GM21360 (cell line): ENCODE results near the gene IL17RB.

ENCODE experiments used
- ATAC-seq: cut with Tn5 transposase; IDR thresholded peaks from one replicate; pipeline ENCODE4 v1.9.1; 2021; ENCODE audit warnings: mild to moderate bottlenecking, moderate library complexity; ENCODE audit not compliant: unreplicated experiment

The IL17RB gene

DNA sequence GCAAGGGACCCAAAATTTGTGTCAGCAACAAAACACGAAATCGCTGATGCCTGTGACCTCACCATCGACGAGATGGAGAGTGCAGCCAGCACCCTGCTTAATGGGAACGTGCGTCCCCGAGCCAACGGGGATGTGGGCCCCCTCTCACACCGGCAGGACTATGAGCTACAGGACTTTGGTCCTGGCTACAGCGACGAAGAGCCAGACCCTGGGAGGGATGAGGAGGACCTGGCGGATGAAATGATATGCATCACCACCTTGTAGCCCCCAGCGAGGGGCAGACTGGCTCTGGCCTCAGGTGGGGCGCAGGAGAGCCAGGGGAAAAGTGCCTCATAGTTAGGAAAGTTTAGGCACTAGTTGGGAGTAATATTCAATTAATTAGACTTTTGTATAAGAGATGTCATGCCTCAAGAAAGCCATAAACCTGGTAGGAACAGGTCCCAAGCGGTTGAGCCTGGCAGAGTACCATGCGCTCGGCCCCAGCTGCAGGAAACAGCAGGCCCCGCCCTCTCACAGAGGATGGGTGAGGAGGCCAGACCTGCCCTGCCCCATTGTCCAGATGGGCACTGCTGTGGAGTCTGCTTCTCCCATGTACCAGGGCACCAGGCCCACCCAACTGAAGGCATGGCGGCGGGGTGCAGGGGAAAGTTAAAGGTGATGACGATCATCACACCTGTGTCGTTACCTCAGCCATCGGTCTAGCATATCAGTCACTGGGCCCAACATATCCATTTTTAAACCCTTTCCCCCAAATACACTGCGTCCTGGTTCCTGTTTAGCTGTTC lies 35.0 kb upstream of the IL17RB start:
- ATAC-seq = no peak

DNA sequence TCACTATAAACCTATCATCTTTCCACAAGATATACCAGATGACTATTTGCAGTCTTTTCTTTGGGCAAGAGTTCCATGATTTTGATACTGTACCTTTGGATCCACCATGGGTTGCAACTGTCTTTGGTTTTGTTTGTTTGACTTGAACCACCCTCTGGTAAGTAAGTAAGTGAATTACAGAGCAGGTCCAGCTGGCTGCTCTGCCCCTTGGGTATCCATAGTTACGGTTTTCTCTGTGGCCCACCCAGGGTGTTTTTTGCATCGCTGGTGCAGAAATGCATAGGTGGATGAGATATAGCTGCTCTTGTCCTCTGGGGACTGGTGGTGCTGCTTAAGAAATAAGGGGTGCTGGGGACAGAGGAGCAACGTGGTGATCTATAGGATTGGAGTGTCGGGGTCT lies 33.9 kb upstream of the IL17RB start:
- no peak for ATAC-seq

DNA sequence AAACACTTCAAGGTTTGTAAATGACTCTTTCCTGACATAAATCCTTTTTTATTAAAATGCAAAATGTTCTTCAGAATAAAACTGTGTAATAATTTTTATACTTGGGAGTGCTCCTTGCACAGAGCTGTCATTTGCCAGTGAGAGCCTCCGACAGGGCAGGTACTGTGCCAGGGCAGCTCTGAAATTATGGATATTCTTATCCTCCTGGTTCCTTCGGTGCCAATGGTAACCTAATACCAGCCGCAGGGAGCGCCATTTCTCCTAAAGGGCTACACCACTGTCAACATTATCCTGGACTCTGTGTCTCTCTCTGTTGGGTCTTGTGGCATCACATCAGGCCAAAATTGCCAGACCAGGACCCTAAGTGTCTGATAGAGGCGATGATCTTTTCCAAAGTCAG lies 33.1 kb upstream of the IL17RB start:
- no peak for ATAC-seq

DNA sequence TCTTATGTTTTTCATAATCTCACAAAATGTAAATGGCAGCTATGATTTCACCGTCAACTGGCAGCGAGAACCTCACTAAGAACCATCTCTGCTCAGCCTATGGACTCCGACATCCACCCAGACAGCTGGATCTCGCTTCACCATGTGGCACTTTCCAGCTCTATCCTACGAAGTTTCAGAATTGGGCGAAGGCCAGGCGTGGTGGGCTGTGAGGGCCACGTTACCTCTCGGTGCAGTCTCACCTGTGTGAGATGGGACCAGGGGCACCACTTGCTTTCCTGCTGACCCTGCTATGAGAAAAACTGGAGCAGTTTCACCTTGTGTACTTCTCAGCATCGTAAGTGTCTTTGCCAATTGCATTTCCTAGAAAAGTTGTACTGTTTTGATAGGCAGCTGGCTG lies 32.5 kb upstream of the IL17RB start:
- ATAC-seq = no peak

GRCh38 chr3:53815067-53815466 lies 31.3 kb upstream of the IL17RB start:
- no peak for ATAC-seq

DNA sequence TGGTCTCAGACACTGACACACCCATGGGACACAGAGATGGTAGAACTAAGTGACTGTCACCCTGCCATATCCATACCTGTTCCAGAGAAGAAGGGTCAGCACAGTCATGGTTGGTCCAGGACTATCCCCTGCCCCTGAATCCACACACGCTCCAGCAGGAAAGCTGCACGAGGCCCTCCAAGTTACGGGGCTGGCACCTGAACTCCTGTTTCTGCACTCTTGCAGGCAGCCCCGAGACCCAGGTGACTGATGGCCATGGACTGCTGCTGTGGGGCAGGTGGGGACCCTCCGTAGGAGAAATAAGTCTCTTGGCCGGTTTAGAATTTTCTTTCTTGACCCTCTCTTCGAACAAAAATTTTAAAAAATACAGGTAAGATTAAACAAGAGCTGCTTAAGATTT lies 30.7 kb upstream of the IL17RB start:
- no peak for ATAC-seq

DNA sequence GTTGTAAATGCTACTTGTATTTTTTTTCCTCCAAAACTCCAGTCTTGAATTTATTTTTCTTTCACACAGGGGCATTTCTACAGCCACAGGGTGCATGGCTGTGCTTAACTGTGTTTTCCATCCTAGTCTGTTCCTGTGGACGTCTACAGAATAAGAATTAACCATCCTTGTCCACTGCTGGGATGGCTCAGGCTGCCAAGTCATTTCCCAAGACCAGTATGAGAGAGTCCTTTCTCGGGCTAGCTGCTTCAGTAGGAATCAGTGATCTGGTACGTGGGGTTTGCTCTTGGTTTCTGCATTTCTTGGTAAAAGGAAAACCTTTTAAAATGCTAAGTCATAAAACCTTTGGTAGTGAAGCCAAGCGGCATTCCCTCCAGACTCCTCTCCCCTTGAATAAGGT lies 29.9 kb upstream of the IL17RB start:
- ATAC-seq = no peak

DNA sequence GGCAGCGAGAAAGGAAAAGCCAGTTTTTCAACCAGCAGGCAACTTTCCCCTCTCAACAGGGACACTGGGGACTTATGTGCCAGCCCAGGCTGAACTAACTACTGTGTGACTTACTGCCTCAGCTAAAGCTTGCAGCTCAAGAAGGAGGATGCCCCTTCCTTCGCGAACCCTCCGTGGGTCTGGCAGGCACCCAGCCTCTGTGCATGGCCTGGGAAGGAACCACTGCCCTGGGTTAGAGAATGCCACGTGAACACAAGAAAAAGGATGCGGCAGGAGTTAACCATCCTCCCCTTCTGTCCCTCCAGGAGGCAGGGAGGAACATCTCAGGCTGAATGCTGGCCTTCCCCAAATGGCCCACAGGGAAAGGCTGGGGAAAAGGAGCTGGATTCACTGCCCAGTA lies 29.2 kb upstream of the IL17RB start:
- no peak for ATAC-seq

- no peak for ATAC-seq
Measured at GRCh38 chr3:53817809-53818208, 28.6 kb upstream of the IL17RB start.

DNA sequence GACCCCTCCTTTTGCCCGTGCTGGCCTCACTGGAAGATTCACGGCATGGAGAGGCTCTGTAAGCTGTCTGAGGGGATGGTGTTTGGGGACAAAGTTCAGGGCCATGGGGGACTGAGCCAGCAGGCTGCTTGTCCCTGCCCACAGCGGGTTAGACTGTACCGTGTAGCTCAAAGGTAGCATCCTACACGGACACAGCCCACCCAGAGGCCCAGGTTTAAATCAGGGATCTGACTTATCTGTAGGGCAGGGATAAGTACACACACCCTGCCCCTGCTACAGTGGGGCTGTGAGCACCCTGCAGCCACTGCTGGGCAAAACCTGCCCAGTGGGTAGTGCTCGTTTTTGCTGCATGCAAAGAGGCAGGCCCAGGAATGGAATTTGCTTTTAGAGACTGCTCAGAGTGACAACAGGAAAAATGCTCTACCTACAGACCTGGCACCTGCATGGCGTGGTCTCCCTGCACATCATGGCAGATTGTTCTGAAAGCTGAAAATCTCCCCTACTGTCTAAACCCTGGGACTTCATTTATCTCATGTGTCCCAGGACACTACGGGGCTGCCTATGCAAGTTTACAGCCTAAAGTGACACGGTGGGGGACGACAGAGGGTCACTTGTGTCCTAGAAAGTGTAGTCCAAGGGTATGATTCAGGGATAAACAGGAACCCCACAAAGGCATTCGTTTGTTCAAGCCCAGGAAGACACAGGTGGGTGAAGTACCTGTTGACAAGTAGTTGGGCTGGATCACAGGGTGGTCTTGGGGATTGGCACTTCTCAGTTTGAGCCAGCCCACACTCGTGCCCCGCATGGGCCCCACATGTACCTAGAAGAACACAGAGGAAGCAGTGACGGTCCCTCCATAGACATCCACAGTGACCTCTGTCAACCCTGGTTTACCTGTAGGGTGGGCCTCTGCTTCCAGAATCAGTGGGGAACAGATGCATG lies 27.9 kb upstream of the IL17RB start:
- no peak for ATAC-seq

GRCh38 chr3:53819163-53819868 lies 27.1 kb upstream of the IL17RB start:
- no peak for ATAC-seq

DNA sequence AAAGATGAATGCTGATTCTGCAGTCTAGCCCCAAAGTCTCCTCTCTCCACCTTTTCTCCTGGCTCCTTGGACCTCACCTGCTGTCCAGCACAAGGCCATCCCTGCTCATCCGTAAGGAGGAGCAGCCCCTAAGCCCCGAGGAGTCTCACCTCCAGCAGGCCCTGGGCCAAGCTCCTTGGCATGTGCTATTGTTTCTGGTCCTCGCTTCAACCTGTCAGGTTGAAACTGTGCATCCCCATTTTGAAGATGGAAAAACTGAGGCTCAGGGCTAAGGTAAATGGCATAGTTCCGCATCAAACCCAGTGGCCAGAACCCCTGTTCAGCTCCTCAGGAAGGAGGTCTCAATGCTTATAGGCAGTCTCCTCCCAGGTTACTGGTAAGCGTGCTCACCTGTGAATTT lies 26.3 kb upstream of the IL17RB start:
- no peak for ATAC-seq

DNA sequence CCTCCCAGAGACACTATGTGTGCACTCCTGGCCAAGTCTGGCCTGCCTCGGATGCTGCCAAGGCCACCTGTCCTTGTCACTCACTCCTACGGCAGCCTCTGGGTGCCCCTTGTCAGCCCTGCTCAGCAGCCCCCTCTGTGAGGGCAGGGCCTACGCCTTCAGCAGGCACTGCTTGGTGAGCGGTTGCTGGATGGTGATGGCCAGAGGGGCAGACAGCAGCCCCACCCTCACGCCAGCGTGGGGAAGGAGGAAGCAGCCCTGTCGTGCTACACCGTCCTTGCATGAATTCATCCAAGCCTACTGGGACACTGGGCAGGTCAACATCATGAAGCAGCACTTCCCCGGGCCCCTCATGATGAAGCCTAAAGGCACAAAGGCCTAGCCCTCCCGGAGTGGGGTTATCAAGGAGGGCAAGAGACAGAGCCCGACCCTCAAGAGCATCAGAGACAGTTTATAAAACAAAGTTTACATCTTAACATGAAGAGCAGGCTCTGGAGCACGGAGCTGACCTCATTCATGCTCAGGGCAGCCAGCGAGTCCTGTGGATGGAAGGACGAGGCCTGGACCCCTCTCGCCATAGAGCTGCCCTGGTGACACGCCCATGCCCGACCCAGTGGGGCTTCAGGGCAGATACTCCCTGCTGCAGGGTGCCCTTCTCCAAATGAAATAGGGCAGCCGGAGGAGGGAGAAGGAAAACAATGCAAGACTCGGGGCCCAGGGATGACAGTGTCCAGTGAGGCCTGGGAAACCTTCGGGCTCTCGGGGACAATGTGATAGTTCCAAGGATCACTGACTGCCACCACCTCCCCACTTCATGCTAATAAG lies 25.4 kb upstream of the IL17RB start:
- ATAC-seq = no peak

DNA sequence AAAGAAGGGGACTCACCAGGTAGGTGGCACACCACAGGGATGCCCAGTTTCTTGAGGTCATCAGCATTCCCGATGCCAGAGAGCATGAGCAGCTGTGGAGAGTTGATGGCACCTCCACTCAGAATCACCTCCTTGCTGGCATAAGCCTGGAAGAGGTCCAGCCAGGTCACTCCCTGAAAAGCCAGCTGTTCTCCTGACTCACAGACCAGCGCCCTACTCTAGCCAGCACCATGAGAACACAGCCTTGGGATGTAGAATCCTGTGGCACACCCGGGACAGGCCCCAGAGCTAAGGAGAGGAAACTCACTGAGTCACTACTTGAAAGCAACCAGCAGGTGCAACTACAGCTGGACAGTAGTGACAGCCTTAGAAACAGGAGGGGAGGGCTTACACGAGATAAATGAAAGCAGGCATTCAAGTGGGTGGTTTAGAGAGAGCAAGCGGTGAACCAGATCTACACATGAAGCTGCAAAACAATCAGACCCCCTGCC lies 24.7 kb upstream of the IL17RB start:
- ATAC-seq = no peak

- ATAC-seq = no peak
Measured at GRCh38 chr3:53822331-53822741, 24.0 kb upstream of the IL17RB start.

DNA sequence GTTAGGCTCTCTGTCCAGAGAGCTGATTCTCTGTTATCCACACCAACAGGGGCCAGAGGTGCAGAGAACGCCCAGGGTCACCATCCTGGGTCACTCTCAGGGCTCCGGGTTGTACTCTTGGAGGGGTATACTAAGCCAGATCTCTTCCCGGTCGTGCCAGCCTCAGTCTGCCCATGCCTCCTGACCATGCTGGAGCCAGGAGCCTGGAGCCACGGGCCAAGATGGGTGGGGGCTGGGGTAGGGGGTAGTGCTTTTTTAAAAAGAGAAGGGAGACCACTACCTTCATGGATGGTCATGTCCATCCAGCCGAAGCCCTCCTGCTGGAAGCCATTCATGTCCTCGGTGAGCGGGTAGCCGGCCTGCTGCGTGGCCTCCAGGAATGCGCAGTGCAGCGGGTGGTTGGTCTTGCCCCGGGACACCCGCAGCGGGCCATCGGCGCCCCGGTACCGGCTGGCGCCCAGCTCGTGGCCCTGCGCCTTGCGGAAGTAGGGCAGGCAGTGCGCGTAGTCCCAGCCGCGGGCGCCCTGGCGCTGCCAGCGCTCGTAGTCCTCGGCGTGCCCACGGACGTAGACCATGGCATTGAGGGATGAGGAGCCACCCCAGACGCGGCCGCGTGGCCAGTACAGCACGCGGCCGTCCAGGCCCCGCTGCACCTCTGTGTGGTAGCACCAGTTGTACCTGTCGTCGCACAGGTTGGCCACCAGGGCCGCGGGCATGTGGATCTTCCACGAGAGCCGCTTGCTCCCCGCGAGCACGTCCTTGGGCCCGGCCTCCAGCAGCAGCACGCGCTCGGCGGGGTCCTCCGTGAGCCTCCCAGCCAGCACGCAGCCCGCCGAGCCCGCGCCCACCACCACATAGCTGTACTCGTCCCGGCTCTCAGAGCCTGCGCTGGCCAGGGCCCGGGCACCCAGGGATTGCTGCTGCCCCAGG lies 23.1 kb upstream of the IL17RB start:
- no peak for ATAC-seq

DNA sequence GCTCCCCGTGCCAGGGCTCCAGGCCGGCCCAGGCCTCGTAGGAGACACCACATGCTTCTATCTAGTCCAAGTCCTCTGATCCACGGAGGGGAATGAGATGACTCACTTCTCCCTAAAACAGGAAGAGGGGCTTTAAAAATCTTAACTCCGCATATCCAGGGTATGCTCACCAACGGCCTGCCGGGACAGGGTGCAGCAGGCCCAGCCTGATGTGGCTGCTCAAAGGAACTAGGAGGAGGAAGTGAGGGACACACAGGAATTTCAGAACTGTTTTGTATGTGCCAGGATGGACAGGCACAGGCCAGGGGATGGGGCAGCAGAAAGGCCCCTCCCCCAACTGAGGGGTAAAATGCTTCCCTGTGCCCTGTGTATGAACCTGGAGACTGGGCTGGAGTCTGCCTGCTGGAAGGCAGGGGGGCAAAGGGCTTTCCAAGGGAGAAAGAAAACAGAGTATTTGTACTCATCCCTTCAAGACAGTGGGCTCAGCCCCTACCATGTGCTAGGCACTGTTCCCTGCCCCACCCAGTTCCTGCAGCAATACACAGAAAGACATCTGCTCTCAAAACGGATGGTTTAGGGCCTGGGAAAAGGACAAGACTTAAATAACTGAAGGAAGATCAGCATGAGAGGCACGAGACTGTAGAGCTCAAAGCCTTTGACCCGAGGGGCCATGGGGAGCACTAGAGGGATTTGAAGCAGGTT lies 22.3 kb upstream of the IL17RB start:
- ATAC-seq = no peak

GRCh38 chr3:53824795-53825194 lies 21.6 kb upstream of the IL17RB start:
- ATAC-seq = no peak

- ATAC-seq = no peak
Measured at GRCh38 chr3:53826048-53826447, 20.3 kb upstream of the IL17RB start.
